HG03439 (cell line): ENCODE results near the gene MYL10.
"Not testable (repeated sequence)": the region's sequence is repeated elsewhere in the genome, so short reads cannot be mapped to it uniquely, and the experiment has no call there.

Experiments
- ATAC-seq: cut with Tn5 transposase; IDR thresholded peaks from one replicate; pipeline ENCODE4 v1.9.1; 2021; ENCODE audit warnings: mild to moderate bottlenecking, moderate library complexity; ENCODE audit not compliant: unreplicated experiment

The MYL10 gene

DNA sequence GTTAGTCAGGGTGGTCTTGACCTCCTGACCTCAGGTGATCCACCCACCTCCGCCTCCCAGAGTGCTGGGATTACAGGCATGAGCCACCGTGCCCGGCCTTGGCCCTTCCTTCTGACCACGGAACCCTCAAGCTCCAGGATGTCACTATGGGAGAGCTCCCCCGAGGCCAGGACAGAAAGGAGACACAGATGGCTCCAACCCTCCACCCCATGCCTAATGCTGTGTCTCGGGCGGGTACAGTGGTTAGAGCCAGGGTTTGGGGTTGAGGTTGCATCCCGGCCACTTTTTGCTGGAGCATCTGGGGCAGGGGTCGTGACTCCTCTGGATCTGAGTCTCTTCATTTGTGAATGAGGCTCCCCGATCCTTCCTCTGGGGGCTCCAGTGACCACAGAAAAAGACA, 8.1 kb downstream of the MYL10 start:
- ATAC-seq = no peak

DNA sequence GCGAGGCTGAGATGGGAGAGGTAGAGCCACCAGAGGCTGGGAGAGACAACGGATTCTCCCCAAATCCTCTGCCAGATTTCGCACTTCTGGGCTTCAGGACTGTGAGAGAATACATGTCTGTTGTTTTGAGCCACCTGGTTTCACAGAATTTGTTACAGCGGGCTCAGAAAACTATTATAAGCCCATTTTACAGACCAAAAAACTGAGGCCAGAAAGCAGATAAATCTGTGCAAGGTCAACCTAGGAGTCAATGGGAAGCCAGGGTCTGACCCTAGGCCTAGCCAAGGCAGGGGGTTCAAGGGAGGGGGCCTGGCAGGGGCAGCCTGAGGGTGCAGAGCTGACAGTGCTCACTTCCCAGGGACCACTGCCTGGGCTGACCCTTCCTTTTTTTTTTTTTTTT, 8.7 kb downstream of the MYL10 start:
- no peak for ATAC-seq

DNA sequence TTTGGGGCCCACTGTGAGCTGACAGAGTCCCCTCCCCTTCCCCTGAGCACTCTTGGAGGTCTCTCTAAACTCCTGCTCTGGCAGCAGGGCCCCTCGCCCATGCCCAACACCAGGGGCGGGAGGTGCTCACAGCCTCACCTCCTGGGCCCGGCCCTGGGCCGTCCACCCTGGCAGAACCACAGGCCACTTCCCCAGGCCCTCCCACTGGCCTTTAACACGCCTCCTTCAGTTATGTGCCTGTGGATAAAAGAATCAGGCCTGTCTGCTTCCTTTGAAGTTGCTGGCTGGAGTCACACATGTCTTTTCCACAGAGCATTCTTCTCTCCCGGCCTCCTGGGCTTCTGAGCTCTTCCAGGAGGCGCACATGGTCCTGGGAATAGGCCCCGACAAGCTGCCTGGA, 10.2 kb downstream of the MYL10 start:
- ATAC-seq = no peak

DNA sequence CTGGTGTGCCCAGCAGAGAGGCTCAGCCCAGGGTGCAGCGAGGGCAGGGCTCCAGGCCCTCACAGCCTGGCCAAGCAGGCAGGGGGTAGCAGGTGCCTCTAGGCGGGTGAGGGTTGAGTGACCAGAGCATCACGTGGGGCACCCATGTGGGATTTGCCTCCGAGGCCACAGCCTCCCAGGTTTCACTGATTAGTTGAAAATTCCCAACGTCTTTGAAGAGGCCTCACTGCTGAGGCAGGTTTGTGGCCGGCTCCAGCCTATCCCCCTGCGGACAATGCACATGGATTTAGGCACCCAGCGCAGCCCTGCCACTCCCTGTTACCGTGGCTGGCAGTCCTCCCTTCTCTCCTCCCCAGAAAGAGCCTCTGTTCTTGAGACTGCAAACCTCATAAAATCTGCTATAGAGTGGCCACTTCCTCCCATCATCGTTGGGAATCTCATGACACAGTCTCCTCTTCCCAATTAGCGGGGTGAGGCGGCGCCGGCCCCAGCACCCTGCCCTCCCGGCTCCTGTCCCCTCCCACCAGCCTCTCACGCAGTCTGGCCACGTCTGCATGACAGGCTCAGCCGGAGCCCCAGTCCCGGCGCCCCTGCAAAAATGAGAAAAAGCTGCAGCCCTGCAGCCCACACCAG, 10.8 kb downstream of the MYL10 start:
- no peak for ATAC-seq

DNA sequence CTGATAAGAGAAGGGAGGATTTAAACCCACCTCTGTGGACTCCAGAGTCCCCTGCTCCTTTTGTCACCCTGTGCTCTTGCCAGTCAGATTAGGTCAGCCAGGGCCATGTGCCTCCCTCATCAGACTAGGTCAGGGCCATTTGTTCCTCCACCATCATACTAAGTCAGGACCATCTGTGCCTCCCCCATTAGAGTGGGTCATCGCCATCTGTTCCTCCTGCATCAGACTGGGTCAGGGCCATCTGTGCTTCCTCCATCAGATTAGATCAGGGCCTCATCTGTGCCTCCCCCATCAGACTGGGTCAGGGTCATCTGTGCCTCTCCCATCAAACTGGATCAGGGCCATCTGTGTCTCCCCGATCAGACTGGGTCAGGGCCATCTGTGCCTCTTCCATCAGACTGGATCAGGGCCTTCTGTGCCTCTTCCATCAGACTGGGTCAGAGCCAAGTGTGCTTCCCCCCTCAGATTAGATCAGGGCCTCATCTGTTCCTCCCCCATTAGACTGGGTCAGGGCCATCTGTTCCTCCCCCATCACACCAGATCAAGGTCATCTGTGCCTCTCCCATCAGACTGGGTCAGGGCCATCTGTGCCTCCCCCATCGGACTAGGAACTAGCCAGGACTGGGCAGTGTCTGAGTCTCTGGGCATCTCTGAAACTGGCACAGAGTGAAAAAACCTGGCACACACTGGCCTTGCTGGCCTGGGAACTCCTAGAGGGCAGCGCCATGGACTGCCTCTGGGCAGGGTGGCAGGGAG, 11.5 kb downstream of the MYL10 start:
- no peak for ATAC-seq

DNA sequence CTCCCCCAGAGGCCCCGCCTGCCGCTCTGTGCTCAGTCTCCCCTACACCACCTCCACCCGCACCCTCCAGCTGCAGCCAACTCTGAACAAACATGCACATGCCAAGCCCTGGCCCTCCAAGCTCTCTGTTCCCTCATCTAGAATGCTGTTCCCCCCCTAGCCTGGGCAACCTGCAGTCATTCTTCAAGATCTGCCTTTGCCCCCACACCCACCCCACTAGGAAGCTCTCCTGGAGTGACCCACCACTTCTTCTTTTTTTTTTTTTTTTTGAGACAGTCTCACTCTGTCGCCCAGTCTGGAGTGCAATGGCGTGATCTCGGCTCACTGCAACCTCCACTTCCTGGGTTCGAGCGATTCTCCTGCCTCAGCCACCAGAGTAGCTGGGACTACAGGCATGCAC, 13.7 kb downstream of the MYL10 start:
- ATAC-seq = no peak

DNA sequence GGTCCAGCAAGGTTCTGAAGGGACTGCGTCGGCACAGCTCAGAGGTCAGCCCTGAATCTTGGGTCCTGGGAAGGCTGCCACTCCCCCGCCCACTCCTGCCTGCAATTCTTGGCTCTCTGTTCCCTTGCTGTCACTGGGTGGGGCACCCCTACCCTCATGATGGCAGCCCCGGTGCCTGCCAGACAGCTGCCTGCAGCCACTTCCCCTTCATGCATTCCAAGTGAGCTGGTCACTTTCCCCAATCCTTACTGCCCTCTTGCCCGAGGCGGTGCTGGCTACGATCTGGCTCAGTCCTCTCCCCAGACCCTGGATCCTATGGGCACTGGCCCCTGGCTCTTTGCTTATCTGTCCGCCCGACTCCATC, 14.2 kb downstream of the MYL10 start:
- no peak for ATAC-seq

DNA sequence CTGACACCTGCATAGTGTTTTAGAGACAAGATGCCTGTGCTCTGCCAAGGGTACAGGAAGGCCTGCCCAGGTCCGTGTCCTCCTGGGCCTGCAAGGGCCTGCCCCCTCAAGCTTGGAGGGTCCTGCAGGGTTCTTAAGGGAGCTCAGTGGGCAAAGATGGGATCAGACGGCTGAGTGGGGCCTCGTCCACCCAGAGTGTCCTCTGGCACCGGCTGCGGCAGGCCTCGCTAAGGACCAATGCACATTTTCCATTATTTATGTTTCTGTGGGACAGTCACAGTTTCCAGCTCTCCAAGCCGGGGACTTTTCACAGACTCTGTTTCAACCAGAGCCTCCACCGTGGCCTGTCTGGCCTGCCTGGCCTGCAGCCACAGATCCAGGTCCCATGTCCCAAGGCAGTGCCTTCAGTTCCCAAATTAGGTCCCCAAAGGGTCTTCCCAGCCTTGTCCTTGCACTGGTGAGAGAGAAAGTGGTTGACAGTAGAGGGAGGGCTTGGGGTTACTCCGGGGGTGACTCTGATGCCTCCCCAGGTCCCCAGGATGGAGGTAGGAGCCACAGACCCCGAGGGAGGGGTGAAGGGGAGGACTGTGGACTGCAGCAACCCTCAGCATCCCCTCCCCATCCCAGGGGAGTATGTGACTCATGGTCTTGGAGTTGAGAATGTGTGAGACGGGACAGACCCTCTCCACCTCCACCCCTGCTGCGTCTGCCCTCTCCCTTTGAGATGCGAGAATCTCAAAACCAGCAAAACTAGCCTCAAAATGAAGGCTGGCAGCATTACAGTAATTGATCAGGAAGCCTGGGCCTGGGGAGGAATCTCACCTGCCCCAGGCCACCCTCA, 14.8 kb downstream of the MYL10 start:
- no peak for ATAC-seq

DNA sequence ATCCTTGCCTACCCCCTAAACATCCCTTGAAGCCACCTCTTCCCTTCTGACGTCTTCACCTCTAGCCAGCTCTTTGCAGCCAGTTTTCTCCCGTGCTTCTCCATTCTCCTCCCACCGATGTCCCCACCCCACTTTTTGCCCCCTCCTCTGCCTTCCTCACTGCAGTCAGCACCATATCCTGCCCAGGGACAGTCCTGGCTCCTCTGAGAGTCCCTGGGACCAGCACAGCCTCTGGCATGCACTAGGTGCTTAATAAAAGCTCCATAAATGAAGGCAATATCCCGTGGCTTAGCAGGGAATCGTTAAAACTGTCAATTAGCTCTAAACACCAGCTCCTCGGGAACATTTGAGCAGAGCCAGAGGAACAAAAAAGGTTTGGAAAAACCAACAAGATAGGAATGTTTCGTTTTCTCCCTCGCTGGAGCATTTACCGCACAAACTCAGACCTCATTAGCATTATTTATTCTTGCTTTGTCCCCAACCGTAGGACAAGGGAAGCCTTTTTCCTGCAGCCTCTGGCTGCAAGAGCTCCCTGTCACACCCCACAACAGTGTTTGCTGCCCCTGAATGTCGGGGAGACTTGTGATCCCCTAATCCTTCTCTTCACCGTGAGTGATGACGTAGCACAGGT, 16.1 kb downstream of the MYL10 start:
- ATAC-seq = no peak

DNA sequence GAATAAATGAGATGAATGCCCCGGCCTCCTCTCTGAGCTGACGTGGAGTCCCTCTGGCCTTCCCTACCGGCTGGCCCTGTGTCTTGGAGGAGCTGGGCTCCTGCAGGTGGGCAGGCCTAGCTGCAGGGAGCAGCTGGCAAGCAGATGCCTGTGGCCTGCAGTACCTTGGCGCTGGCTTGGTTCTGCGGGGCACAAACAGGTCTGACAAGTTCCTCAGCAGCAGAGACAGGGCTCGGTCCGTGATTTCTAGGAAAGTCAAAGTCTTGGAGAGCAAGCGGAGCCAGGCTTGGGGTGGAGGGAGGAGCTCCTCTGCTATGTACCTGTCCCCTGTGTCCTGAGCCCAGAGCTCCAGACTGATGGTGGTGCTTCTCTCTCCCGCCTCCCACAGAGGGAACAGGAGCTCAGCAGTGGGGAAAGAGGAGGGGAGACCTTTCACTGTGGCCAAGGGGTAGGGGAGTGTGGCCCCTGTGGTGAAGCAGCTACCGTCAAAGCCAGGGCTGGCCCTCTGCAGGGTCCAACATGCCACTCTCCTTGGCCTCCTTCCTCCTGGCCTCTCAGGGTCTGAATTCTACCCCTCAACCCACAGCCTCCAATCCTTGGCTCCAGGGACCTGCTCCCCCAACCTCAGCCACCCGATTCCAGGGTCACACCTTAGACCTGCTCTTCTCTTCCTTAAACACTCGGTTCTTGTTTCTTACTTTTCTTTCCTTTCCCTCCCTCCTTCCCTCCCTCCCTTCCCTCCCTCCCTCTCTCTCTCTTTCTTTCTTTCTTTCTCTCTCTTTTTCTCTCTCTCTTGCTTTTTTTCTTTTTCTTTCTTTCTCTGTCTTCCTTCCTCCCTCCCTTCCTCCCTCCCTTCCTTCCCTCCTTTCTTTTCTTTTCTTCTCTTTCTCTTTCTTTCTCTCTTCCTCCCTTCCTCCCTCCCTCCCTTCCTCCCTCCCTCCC, 20.1 kb downstream of the MYL10 start:
- no peak for ATAC-seq

DNA sequence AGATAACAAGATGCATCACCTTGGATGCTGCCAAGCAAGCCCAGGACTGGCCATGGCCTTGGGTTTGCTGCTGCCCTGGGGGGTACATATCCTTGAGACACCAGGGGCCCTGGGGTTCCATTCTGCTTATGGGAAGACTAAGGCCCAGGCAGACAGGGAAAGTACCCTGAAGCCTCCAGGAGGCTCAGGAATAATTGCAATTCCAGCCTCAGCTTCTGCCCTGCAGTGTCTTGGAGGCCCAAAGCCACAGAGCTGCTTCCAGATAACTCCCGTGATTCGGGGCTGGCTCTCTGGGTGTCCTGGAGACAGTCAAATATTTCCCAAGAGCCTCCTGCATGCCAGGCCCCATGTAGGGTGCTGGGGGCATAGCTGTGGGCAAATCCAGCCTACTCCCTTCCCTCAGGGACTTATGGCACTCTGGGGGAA, 22.6 kb downstream of the MYL10 start:
- ATAC-seq = no peak

DNA sequence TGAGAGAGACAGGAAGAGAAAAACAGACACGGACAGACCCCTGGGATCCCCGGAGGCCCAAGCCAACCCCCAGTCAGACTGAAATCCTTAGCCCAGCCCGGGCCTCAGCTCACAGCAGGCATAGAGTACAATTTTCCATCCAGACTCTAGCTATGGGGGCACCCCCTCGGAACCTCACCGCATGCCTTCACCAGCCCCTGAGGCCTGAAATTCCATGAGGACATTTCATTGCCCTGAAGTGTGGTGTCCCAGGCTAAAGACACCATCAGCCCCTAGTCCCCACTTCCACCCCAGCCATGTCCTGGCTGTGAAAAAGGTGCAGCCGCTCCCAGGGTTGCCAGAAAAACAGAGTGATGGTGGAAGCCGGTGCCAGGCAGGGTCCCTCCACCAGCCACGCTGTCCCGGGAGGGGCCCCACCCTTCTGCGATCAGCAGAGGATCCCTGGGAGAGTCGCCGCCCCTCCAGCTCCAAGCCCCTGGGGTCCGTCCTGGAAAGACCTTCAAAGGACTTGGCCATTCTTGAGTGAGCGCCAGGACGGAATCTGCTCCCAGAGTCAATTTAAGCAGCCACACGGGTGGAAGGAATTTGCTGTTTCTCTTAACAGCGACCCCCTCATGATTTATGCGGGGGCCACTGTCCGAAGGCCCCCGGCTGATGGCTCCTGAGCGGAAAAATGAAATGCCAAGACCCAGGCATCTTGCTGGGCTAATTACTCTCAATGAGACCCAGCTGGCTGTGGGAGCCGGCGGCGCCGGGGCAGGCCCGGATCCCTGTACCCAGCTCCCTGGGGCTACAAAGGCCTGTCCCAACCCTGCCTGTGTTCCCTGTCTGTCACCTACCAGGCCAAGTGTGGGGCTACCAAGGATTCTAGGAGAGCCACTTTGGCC, 23.2 kb downstream of the MYL10 start:
- no peak for ATAC-seq

DNA sequence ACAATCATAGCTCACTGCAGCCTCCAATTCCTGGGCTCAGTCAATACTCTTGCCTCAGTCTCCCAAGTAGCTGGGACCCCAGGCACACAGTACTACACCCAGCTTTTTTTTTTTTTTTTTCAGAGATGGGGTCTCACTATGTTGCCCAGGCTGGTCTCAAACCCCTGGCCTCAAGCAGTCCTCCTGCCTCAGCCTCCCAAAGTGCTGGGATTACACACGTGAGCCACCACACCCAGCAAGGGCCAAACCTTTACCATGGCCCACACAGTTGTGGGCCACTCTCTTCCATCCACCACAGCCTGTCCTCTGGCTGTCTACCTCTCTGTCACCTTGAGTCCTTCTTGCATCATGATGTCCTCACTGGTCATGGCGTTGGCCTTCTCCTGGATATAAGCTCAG, 24.2 kb downstream of the MYL10 start:
- not testable (repeated sequence) for ATAC-seq

DNA sequence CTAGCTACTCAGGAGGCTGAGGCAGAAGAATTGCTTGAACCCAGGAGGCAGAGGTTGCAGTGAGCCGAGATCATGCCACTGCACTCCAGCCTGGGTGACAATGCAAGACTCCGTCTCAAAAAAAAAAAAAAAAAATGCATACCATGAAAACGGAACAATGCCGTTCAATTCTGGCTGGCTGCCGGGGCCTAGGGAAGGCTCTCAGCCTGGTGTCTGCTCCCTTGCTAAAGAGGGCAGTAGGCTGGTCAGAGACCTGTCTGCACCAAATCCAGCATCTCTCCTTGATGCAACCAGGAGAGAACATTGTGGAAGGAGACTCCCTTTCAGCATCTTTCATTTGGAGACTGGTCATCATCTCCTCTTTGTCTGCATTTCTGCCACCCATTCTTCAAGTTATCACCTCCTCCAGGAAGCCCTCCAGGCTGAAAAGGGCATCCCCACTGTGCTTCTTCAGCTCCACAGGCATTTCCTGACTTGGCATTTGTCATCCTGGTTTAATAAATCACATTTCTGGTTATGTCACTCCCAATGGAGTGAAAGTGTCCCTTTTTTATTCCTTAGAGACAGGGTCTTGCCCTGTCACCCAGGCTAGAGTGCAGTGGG, 24.7 kb downstream of the MYL10 start:
- no peak for ATAC-seq

DNA sequence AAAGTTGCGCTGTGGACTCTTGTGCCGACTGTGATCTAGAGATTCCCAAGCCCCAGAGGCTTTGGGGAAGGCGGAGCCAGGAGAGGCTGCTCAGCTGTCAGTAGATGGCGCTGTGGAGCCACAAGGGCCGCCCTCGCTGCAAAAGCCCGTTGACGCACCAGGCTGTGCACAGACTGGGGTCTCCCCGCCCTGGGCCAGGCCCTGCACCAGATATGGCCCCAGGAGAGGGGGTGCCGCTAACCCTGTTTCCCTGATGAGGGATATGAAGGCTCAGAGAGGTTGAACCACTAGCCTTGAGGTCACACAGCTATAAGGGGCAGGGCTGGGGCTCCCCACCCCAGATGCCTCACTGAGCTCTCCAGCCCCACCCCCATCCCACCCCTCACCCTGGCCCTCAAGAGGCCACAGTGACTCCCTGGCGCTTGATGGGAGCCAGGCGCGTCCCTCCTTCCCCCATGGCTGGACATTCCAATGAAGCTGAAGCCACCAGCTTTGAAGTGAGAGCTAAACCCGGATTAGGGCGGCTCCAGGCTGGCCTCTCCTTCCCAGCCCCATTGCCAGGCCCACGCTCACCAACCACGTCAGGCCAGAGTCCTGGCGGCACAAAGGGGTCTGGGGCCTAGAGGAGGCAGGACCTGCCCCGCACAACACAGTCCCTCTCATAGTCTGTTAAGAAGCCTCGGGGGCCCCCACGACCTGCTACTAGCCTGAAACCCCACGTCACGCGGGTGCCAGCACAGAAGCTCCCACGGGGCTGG, 26.4 kb downstream of the MYL10 start:
- ATAC-seq = no peak

DNA sequence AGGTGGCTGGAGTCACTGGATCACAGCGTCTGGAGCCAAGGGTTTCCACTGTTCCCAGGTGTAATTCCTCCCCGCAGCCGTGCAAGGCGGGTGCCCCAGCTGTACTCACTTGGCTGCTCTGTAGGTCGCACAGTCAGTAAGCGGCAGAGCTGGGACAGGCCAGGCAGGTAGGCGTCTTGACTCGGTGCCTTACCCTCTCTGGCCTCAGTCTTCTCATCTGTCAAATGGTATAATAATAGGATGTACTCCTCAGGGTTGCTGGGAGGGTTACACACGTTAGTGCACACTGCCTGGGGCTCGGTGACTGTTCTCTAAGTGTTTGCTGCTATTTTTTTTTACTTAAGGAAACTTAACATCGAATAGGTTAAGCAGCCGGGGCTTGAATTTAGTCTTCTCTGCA, 27.0 kb downstream of the MYL10 start:
- no peak for ATAC-seq

DNA sequence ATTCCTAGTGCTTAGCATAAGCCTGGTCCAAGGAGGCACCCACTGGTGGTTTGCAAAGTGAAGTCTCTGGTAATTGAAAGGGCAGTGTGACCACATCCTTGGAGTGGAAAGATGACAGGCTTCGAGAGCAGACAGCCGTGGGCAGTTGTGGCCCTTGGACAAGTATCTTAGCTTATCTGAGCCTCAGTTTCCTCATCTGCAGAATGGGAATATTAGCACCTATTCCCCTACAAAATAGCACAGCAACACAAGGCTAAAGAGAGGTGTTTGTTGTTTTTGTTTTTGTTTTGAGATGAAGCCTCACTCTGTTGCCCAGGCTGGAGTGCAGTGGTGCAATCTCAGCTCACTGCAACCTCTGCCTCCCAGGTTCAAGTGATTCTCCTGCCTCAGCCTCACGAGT, 29.3 kb downstream of the MYL10 start:
- no peak for ATAC-seq
